Stimulated activated naive CD8-positive, alpha-beta T cell treated with anti-CD3 and anti-CD28 coated beads, Interleukin-15, Interleukin-2, amounts not matched to agents 100 U/mL and 50 U/mL, for 24 hours (primary cell): ENCODE data around the gene PPFIA1.
A peak's percentile ranks its signal among the peaks of the same experiment; 100 is the strongest.
"Not testable (repeated sequence)": the region's sequence is repeated elsewhere in the genome, so short reads cannot be mapped to it uniquely, and the experiment has no call there.

Source experiments
- ATAC-seq: fragments of 150-1000 bp; cut with Tn5 transposase; one replicate; pipeline ENCODE4 v1.10.0; 2021
- DNase-seq: peaks from one replicate; pipeline ENCODE4 v3.0.0; 2021

The PPFIA1 gene

DNA sequence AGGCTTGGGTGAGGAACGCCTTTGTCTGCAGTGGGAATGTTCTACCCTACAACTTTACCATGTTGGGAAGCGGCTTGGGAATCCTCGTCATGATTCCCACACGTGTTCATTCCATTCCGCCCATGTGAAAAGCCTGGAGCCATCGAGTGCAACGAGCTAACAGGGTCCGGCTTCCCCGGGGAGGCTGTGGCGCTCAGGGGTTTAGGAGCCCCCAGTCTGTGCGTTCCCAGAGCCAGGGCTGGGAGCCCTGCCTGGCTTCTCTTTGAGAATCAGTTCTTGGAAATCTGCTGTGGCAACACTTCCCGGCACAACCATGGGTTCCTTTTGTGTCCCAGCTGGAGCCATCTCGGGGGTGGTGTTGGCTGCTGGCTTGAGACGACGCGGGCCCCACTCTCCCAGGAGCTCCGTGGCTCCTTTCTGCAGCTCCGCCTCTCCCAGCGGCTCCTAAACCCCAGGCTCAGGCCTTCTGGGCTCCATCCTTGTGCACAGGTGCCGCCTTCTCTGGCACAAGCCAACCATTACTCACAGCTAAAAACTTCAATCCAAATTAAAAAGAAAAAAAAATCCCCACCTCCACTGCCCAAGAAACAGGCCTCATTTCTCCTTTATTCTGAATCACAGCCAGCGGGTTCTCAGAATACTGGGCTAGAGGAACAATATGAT lies 18.7 kb upstream of the PPFIA1 start:
- DNase-seq (no peak), ATAC-seq (no peak)

DNA sequence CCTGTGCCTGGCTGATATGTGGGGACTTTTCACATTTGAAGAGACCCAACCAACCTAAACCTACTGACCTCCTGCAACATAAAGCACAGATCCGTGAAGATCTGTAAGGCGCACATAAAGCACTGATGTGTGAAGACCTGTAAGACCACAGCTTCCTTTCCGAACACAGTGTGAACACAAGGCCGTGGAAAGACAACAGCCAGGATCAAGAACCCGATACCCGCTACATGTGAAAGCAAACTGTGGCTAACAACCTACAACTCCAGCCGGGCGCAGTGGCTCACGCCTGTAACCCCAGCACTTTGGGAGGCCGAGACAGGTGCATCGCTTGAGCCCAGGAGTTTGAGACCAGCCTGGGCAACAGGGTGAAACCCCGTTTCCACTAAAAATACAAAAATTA lies 17.6 kb upstream of the PPFIA1 start:
- no peak for ATAC-seq

GRCh38 chr11:70255477-70256116 lies 14.9 kb upstream of the PPFIA1 start:
- ATAC-seq (no peak), DNase-seq (no peak)

More for the DNA sequence above, 17.6 kb upstream of the PPFIA1 start:
- no peak for DNase-seq

DNA sequence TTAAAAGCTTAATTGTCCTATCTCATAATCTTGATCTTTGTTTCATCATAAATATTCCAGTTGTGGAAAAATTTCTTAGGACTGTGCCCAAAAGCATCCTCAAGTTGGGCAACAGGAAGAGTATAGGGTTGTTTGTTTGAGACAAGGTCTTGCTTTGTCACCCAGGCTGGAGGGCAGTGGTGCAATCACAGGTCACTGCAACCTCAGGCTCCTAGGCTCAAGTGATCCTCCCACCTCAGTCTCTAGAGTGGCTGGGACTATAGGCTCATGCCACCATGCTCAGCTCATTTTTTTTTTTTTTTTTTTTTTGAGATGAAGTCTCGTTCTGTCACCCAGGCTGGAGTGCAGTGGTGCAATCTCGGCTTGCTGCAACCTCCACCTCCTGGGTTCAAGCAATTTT lies 11.4 kb upstream of the PPFIA1 start:
- not testable (repeated sequence) for DNase-seq, ATAC-seq

DNA sequence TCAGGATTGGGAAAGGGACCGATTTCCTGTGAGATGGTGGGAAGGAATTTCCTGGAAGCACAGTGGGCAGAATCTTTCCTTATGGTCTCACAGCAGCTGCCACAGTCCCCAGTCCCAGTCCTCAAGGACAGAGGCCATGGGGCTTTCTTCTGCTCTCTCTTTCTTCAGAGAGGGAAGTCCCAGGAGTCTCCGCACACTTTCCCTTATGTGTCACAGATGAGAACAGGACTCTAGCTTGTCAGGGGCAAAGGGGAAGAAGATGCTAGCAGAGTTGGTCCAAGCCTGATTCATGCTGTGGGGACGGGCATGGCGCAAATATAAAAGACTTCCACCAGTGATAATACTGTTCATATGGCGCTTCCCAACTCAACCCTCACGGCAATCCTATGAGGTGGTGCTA lies 7.5 kb upstream of the PPFIA1 start:
- DNase-seq (no peak), ATAC-seq (no peak)

DNA sequence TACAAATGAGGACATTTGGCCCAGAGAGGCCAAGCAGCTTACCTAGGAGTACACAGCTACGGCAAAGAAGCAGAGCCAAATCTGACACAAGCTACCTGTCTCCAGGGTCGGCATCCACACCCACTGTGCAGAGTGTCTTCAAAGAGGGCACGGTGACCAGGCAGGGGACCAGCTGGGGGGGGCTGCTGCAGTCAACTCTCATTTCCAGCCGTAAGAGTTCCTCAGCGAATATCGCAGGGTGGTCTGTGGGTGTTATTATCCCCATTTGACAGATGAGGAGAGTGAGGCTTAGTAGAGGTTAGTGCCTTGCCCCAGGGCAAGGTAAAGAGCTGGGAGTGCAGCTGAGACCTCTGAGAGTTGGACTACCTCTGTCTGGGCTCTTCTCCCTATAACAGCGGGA lies 7.1 kb upstream of the PPFIA1 start:
- ATAC-seq (no peak), DNase-seq (no peak)

GRCh38 chr11:70265341-70265740 lies 5.1 kb upstream of the PPFIA1 start:
- DNase-seq (no peak), ATAC-seq (no peak)

GRCh38 chr11:70267405-70267950 lies 3.0 kb upstream of the PPFIA1 start:
- DNase-seq (no peak), ATAC-seq (no peak)

DNA sequence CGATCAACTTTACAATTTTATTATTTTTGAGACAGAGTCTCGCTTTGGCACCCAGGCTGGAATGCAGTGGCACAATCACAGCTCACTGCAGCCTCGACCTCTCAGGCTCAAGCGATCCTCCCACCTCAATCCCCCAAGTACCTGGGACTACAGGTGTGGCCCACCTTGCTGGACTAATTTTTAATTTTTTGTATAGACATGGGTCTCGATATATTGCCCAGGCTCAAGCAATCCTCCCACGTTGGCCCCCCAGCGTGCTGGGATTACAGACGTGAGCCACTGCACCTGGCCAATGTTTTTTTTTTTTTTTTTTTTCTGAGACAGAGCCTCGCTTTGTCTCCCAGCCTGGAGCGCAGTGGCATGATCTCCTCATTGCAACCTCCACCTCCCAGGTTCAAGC lies 2.0 kb upstream of the PPFIA1 start:
- ATAC-seq: no peak
- no peak for DNase-seq

GRCh38 chr11:70270877-70271648 lies 573 bp downstream of the PPFIA1 start:
- DNase-seq (peak; percentile 58), ATAC-seq (peak; percentile 50)

- no peak for DNase-seq
- no peak for ATAC-seq
These were observed 1.1 kb downstream of the PPFIA1 start for GRCh38 chr11:70271649-70271953.

GRCh38 chr11:70272009-70272408 lies 1.5 kb downstream of the PPFIA1 start:
- ATAC-seq: no peak

GRCh38 chr11:70278994-70279393 lies 8.5 kb downstream of the PPFIA1 start:
- DNase-seq: no peak
- ATAC-seq: no peak

More at GRCh38 chr11:70272009-70272408, 1.5 kb downstream of the PPFIA1 start:
- DNase-seq: no peak

- DNase-seq: no peak
These were observed 10.7 kb downstream of the PPFIA1 start for GRCh38 chr11:70281156-70281609.

DNA sequence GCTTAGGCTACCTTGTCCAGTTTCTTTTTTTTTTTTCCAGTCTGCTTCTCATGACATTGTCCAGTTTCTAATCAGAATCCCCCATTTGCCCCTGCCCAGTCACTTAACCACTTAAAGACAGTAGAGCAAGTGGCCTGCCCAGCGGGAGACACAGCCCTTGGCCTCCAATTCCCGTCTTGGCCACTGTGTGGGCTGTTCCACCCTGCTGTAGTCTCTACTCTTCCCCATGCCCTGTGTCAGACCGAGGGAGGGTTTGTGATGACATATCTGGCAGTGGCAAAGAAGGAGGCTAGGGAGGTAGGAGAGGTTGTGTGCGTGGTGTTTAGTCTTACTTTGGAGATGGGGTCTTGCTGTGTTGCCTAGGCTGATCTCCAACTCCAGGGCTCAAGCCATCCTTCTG lies 11.5 kb downstream of the PPFIA1 start:
- DNase-seq (no peak), ATAC-seq (no peak)

More at GRCh38 chr11:70281156-70281609, 10.7 kb downstream of the PPFIA1 start:
- no peak for ATAC-seq

DNA sequence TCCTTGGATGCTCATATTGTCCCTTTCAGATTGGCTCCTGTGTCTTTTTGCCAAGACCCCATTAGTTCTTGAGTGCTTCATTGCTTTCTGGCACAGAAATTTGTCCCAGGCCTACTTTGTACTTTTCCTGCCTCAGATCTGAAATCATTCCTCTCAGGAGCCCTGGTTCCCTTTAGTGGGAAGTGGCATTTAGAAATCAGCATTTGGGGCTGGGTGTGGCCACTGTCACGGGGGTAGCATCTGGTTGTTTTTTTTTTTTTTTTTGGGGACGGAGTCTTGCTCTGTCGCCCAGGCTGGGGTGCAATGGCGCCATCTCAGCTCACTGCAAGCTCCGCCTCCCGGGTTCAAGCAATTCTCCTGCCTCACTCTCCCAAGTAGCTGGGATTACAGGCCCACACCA lies 18.2 kb downstream of the PPFIA1 start:
- no peak for DNase-seq
- no peak for ATAC-seq

DNA sequence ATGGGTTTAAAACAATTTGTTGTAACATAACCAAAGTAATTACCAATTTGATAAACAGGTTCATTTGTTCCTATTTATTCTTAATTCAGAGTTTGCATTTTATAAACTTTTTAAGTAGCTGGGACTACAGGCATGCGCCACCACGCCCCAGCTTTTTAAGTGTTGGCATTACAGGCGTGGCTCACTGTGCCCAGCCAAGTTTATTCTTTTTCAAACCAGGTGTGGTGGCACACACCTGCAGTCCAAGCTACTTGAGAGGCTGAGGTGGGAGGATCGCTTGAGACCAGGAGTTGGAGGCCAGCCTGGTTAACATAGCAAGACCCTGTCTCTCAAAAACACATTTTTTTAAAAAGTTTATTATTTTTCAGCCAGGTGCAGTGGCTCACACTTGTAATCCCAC lies 19.1 kb downstream of the PPFIA1 start:
- DNase-seq (no peak), ATAC-seq (no peak)

DNA sequence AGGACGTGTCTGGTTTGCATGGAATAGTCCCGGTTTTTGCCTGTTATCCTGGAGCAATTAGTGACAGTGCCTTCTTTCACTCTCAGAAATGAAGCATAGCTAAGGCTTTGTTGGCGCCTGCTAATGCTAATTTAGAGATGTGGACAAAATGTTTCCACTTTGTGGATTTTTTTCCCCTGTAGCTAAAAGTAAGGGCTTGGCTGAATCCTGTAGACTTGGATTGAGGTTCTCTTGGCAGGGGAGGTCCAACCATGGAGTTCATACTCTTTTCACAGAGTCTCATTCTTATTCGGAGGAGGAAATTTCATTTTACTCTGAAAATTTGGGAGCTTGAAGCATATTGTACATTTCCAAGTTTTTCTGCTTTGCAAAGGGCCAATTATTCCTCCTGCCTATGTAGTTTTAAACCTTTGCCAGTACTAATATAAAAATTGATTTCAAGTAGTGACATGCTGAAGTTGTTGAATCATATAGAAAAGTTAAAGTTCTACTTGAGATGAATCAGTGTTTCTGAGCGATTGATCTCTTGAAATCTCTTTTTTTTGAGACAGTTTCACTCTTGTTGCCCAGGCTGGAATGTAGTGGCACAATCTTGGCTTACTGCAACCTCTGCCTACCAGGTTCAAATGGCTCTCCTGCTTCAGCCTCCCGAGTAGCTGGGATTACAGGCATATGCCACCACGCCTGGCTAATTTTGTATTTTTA lies 20.0 kb downstream of the PPFIA1 start:
- ATAC-seq (no peak), DNase-seq (no peak)

DNA sequence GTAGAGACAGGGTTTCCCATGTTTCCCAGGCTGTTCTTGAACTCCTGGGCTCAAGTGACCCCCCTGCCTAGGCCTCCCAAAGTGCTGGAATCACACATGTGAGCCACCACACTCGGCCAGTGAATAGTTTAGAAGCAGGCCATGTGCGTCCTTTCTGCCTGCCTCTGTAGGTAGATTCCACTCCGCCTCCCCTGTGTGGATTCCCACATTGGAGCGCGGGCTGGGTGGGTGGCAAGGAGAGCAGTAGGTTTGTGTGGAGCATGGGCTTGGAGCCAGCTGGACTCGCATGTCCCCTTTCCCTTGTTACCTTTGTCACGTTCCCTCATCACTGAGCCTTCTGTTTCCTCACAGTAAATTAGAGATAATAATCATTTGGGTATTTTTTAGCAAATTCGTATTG lies 21.7 kb downstream of the PPFIA1 start:
- ATAC-seq: no peak

GRCh38 chr11:70292863-70293262 lies 22.4 kb downstream of the PPFIA1 start:
- no peak for ATAC-seq
- DNase-seq: no peak

More for the DNA sequence above, 21.7 kb downstream of the PPFIA1 start:
- DNase-seq: no peak

DNA sequence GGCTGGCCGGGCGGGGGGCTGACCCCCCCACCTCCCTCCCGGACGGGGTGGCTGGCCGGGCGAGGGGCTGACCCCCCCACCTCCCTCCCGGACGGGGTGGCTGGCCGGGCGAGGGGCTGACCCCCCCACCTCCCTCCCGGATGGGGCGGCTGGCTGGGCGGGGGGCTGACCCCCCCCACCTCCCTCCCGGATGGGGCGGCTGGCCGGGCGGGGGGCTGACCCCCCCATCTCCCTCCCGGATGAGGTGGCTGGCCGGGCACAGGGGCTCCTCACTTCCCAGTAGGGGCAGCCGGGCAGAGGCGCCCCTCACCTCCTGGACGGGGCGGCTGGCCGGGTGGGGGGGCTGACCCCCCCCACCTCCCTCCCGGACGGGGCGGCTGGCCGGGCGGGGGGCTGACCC lies 24.7 kb downstream of the PPFIA1 start:
- DNase-seq, ATAC-seq: not testable (repeated sequence)

GRCh38 chr11:70296681-70297080 lies 26.2 kb downstream of the PPFIA1 start:
- DNase-seq: no peak

More at GRCh38 chr11:70296681-70297080, 26.2 kb downstream of the PPFIA1 start:
- no peak for ATAC-seq
